RKO (cell line): ENCODE data around the gene NPAS4.
A peak's percentile ranks its signal among the peaks of the same experiment; 100 is the strongest.
"Not testable (repeated sequence)": the region's sequence is repeated elsewhere in the genome, so short reads cannot be mapped to it uniquely, and the experiment has no call there.

Source experiments
- DNase-seq: peaks from one replicate; pipeline ENCODE4 v3.0.0-alpha.2; 2016; ENCODE audit warnings: low spot score

NPAS4 gene

DNA sequence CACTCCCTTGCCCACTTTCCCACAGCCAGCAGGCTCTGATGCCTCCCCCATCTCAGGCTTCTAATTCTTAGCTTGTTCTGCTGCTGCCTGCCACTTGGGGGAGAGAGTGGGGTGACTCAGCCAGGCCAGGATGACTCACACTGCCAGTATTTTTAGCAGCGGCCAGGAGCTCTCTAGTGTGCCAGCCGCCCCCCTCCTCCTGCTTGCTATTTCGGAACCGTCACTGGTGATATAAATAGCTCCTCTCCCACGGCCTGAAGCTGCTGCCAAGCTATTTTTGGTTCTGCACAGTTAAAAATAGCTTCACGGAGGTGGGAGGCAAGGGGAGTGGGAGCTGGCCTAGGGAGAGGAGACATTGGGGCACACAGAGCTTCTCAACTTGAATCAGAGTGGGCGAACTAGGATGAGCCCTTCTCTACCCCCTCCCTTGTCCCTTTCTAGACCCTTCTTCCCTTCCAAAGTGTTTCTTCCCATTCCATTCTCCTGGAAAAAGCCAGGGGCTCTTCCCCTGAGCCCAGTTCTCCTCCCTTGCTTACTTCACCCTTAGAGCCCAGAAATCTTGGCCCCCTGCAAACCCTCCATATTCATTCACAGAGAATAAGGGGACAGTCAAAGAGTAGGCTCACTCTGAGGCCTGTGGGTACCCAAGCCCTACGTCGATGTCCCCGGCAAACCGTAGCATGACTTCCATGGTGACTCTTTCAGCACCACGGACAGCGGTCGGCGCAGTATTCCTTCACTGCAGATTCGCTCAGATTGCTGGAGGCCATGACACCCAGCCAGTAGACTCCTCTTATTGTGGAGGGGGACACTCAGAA, 2.5 kb upstream of the NPAS4 start:
- DNase-seq, result peak; percentile 94

DNA sequence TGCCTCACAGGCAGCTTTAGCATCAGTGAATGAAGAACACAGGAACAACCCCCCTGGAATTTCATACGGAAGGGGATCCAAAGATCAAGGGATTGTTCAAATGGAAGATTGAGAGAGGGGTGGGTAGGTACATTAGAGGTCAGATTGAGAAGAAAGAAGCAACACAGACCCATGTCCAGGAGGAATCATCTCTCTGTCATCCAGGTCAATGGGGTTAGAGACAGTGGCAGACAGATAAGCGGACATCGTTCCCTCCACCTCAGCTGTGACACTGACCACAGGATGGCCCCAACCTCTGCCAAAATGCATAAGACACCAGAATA, 1.9 kb upstream of the NPAS4 start:
- DNase-seq, result no peak

DNA sequence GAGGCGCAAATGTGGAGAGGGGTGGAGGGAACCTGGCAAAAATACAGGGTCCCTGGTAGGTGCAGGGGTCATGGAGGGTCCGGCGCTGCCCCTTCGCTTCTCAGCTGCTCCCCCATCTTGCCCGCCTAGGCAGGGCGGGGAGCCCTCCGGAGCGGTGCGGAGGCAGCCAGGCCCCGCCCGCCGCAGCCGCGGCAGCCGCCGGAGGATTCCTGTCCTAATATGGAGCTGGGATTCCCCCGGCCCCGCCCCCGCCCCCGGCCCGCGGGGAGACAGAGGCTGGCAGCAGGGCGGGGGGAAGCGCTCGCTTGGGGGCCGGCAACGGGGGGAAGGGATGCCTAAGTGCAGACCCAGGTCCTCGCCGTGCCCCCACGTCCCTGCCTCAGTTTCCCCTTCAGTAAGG, 1.0 kb upstream of the NPAS4 start:
- no peak for DNase-seq

DNA sequence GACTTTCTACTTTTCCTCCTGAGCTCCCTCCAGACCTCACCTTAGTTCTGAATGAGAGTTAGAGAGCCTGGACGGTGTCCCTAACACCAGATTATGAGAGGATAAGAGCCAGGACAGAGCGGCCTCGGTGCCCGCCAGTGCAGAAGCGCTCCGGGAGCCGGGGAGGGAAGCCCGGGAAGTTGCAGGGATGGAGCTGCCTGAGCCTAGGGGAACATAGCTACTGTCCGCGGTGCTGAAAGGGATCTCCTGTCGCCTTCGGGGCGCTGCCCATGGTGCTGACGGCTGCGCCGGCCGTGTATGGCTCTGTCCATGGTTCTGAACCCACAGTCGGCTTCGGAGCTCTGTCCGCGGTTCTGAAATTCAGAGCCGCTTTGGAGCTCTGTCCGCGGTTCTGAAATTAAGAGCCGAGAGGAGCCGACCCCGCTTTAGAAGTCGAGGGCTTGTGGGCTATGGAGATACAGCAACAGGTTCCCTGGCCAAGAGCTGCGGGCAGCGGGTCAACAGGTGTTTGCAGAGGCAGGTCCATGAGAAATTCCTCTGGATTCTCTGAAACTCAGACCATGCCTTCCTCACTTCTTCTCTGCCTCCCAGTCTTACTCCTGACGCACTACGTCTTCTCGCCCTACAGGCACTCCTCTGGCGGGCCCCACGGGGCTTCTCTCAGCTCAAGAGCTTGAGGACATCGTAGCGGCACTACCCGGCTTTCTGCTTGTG, 814 bp downstream of the NPAS4 start:
- peak; percentile 88 for DNase-seq

DNA sequence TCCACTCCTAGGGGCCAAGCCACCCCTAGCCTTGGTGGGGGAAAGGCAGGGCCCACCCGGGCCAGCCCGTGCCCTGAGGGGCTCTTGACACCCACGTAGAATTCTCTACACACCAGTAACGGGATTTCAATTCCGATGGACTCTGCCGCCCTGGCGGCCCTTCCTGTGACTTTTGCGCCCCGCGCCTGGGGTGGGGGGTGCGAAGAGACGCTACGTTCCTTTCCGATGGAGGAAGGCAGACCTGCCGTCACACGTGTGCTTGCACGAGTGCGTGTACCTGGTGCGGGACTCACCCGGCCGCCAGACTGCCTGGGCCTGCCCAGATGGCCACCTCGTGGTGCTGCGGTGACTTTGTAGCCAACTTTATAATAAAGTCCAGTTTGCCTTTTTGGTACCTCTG, 5.5 kb downstream of the NPAS4 start:
- no peak for DNase-seq

DNA sequence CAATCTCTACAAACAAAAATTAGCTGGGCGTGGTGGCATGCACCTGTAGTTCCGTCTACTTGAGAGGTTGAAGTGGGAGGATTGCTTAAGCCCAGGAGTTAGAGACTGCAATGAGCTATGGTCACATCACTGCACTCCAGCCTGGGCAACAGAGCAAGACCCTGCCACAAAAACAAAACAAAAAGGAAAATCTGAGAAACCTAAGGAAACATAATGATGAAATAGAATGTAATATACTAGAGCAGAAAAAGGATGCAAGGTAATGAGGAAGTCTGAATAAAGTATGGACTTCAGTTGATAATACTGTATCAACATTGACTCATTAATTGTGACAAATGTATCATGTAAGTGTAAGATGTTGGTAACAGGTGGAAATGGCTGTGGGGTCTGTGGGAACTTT, 8.1 kb downstream of the NPAS4 start:
- no peak for DNase-seq

DNA sequence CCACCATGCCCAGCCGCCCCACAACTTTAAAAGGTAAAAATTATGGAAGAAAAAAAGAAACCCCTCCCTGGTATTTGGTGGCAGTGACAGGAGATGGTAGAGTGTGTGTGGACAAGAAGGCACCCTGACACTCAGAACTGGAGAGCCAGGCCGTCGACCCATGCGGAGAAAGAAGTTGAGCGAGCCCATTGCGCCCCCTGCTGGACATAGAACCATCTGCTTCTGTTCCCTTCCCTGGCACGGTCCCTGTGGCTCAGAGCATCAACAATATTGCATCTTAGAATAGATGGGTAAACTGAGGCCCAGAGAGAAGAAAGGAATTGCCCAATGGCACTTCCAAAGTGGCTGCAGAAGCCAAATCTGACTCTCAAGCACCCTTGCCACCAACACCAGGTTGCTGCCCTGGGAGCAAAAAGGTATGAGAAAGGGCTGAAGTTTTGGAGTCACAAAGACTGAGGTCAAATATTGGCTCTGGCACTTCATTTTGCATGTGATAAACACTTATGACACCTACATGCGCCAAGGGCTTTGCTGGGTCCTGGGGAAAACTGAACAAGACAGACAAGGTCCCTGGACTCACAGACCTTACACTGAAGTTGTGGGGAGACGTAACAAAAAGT, 9.3 kb downstream of the NPAS4 start:
- peak; percentile 67 for DNase-seq

DNA sequence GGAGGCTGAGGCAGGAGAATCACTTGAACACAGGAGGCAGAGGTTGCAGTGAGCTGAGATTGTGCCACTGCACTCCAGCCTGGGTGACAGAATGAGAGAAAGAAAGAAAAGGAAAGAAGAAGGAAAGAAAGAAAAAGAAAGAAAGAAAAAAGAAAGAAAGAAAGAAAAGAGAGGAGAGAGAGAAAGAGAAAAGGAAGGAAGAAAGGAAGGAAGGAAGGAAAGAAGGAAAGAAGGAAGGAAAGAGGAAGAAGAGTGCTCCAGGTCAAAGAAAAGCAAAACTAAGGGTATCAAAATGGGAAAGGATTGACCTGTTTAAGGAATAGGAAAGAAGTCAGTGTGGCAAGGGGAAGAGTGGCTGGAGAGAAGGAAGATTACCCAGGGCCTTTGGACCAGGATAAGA, 10.5 kb downstream of the NPAS4 start:
- not testable (repeated sequence) for DNase-seq

DNA sequence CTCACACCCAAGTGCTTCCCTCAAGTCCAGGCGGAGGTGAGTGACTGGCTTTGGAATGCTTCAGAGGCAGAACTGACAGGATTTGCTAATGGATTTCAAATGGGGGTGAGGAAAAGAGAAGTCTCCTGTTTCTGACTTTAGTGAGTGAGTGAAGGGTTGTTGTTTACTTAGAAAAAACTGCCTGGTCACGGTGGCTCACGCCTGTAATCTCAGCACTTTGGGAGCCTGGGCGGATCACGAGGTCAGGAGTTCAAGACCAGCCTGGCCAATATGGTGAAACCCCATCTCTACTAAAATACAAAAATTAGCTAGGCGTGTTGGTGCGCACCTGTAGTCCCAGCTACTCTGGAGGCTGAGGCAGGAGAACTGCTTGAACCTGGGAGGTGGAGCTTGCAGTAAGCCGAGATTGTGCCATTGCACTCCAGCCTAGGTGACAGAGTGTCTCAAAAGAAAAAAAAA, 11.1 kb downstream of the NPAS4 start:
- DNase-seq, result not testable (repeated sequence)

DNA sequence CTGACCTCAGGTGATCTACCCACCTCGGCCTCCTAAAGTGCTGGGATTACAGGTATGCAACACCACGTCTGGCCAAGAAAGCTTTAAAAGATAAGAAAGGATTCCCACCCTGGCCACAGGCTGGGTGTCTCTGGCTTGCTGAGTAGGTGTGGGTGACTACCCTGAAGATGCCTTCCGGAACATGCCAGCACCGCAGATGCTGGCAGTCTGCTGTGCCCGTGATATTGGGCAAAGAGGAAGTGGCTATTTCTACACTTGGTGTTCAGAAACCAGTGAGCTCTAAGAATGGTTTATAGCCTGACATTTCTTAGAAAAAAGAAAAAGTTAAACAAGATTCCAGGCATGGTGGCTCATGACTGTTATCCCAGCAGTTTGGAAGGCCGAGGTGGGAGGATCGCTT, 11.8 kb downstream of the NPAS4 start:
- DNase-seq, result no peak

DNA sequence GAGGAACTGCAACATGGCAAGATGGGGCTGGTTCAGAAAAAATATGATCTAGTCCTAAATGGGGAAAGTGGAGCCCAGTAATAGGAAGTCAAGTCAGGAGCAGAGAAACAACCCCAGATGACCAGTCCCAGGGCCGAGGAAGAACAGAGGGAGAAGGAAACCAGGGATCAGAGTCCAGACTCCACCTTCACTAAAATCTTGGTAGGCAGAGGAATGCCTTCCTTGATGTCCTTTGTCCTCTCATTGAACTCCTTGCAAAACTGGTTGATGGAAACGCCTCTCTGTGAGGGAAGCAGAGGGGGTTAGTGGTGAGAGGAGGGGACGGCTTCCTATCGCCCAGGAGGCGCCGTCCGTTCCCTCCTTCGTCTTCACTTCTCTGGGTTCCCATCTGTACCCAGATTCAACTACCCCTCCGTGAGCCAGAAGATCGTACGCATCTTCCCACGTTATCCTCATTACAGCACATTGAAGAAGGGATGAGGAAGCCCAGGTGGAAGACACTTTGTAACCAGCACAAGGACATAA, 17.2 kb downstream of the NPAS4 start:
- no peak for DNase-seq

DNA sequence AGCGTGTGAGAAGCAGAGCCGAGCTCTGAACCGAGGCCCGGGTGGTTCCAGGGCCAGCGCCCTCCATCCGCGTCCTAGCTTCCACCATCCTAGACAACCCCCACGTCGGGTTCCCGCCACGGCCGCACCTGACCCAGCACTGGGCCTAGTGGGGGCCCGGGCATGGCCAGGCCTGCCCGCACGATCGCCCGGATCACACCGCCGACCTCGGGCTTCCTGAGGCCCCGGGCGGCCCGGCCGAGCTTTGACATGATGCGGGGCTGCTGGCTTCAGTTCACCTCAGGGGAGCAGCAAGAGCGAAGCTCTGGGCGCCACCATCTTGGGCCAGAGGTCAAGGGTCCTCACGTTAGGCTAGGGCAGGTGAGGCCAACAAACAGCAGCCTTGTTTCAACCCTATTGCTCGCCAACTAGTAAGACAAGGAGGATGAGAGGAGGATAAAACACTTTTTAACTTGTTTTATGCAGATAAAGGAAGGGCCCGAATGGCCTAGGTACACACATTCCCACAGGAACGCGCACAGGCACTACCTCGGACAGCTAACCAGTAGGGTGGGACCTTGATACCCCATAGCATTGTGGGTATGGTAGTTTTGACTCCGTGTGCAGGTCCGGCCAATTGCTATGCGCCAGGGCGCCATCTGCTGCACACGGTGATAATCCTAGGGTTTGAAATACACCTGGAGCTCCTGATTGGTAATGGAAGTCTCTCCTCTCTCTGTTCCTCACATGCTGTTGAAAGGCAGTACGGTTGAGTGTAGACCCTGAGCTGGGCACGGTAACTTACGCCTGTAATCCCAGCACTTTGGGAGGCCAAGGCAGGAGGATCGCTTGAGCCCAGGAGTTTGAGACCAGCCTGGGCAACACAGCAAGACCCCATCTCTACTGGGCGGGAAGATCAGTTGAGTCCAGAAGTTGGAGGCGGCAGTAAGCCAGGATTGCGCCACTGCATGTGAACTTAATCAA, 17.9 kb downstream of the NPAS4 start, which contains the start of gene MRPL11:
Gene MRPL11 (minus strand): TSS at position 345 of the 963 bp plus-strand sequence. CDS start 94 bp downstream, at position 251.
- peak; percentile 96 for DNase-seq

DNA sequence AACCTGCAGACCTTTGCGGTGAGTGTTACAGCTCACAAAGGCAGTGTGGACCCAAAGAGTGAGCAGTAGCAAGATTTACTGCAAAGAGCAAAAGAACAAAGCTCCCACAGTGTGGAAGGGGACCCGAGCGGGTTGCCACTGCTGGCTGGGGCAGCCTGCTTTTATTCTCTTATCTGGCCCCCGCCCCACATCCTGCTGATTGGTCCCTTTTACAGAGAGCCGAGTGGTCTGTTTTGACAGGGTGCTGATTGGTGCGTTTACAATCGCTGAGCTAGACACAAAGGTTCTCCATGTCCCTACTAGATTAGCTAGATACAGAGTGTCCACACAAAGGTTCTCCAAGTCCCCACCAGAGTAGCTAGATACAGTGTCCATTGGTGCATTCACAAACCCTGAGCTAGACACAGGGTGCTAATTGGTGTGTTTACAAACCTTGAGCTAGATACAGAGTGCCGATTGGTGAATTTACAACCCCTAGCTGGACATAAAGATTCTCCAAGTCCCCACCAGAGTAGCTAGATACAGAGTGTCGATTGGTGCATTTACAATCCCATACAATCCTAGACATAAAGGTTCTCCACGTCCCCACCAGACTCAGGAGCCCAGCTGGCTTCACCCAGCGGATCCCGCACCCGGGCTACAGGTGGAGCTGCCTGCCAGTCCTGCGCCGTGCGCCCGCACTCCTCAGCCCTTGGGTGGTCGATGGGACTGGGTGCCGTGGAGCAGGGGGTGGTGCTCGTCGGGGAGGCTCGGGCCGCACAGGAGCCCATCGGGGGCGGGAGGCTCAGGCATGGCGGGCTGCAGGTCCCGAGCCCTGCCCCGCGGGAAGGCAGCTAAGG, 19.5 kb downstream of the NPAS4 start:
- not testable (repeated sequence) for DNase-seq

DNA sequence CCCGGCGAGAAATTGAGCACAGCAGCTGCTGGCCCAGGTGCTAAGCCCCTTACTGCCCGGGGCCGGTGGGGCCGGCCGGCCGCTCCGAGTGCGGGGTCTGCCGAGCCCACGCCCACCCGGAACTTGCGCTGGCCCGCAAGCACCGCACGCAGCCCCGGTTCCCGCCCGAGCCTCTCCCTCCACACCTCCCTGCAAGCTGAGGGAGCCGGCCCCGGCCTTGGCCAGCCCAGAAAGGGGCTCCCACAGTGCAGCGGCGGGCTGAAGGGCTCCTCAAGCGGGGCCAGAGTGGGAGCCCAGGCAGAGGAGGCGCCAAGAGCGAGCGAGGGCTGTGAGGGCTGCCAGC, 20.1 kb downstream of the NPAS4 start:
- not testable (repeated sequence) for DNase-seq

DNA sequence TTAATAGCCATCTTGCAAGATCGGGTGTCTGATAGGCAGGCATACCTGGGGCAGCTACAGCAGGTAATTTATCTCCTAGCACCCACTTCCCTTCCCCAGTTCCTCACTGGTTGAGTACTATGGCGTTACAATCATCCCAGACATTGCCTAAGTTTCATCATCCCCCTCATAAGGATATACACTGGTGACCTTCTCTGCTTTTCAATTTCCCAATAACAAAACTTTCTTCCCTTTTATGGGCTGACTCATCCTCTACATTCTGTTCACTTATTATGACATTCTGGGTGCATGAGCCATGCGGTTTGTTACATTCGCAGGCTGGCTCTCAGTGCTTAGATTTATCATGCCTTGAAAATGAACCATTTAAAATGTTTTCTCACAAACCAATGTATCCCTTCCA, 22.8 kb downstream of the NPAS4 start:
- DNase-seq, result peak; percentile 71

DNA sequence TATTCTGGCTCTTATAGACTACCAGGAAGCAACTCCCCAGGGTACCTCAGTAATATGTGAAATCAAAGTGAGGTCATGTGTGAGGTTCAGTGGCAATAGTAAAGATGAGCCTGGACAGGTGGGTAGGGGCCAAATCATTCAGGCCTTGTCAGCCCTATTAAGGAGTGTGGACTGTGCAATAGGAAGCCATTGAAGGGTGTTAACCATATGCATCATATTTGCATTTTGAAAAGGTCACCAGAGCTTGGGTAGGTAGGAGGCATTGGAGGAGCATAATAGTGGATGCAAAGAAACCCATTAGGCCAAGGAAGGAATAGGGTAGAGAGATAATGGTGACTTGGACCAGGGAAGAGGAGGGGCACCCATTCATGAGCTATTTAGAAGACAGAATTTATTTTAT, 26.2 kb downstream of the NPAS4 start:
- DNase-seq, result no peak

DNA sequence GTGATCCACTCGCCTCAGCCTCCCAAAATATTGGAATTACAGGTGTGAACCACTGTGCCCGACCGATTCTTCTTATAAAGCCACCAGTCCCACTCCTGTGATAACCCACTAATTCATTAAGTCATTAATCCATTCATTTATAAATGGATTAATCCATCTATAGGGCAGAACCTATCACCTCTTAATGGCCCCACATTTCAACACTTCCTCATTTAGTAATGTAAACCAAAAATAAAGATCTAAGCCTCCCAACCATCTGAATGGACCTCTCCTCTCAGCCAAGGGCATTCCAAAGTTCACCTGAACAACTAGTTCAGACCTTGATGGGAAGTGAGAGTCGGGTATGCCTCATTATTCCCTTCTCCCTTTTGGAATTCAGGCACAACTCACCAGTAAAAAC, 27.7 kb downstream of the NPAS4 start:
- DNase-seq, result no peak

DNA sequence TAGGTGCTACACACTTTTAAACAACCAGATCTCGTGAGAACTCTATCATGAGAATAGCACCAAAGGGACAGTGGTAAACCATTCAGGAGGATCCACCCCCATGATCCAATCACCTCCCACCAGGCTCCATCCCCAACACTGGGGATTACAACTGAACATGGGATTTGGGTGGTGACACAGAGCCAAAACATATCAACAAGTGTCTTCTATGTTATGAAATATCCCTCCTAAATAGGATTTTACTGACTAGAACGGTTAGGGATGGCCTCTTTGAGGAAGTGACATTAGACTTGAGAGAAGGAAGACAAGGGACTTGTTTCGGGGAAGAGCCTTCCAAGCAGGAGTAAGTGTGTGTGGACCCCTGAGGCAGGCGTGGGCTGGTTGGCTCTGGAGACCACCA, 29.7 kb downstream of the NPAS4 start:
- DNase-seq, result no peak

DNA sequence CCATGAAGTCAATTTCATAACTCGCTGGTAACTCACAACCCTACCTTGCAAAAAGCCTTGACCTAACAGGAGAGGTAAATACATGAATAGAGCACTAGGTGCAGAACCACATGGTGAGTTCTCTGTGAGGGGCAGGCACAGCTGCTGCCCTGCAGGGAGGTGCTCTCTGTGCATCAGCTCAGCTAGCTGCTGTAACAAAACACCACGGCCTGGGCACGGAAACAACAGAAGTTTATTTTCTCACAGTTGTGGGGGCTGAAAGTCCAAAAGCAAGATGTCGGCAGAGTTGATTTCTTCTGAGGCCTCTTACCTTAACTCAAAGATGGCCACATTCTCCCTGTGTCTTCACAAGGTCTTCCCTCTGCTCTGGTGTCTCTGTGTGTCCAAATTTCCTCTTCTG, 30.8 kb downstream of the NPAS4 start:
- no peak for DNase-seq

DNA sequence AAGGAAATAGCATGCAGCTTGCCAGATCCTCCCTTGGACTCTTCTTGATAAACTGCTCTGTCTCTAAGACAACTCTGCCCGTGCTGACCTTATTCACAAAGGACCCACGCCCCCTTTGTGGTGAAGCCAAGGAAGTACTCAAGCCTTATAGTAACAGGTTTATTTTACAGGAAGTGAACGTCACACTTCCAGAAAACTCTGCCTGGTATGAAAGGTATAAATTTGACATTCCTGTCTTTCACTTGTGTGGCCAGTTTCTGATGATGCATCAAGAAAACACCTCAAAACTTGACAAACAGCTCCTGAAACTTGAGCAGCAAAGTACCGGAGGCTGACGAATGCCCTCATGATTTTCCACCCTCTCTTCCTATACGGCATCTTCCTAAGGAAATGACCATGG, 33.4 kb downstream of the NPAS4 start:
- no peak for DNase-seq

DNA sequence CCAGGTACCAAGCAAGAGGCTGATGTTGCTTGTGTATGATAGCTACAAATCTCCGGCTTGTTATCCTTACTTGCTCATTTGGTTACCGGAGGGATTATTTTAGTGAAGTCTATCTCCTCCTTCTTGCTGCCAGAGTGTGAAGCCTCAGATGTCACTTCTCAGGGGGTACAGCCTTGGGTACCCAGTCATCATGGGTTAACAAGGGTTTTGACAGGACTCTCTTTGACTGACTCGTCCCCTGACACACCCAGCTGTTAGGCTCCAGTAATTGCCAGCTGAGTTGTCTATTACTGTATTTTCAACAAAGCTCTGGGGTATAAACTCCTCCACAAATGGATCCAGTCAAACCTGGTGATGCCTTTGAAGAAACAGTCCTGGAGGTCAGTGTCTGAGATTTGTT, 34.0 kb downstream of the NPAS4 start:
- DNase-seq, result no peak
